K562 (cell line): ENCODE results near the gene RDH13. TPM values are rescaled to one million over a fixed set of nuclear protein-coding genes. Genes with fewer than 3 reads are reported as not detected.

Experiments used
- ARID1B ChIP-seq: fragments of 450-650 bp; IDR thresholded peaks from 2 replicates; pipeline ENCODE4 v1.6.1; 2016; ENCODE audit warnings: antibody characterized with exemption, mild to moderate bottlenecking, inconsistent platforms
- POLR2A ChIP-seq: fragments of 450-650 bp; conservative IDR thresholded peaks from 2 replicates; pipeline ENCODE4 v1.6.1; 2016
- polyA plus RNA-seq, 8 experiments: library from polyadenylated mRNA; depleted of rRNA in 4 of 8; stranded (reverse) in 5 of 8; unstranded in 3 of 8; fragments of >200 nt; fragmentation: Nextera tagmentation in 2 of 8; fragmentation: Illumina TruSeq in 1 of 8; extraction: Ambion mirVana in 2 of 8; extraction: Trizol in 1 of 8; gene quantifications; 2 replicates each; pipeline versions ENCODE4 v1.2.1 to v1.2.3, GENCODE V29; 2011 to 2014; ENCODE audit warnings: inconsistent platforms in 1 of 8, missing spikeins in 1 of 8
- total RNA-seq, 7 experiments: library from RNA; depleted of rRNA in 6 of 7; stranded (reverse); fragments of >200 nt in 6 of 7; fragmentation: Illumina TruSeq in 2 of 7; extraction: Trizol in 2 of 7; gene quantifications; 2 replicates each; pipeline versions ENCODE4 v1.2.1 to v1.2.3, GENCODE V29; 2011 to 2021; ENCODE audit warnings: low replicate concordance in 1 of 7
- TF ChIP-seq, protein P1 (sequence below), 2 experiments: fragments of 450-650 bp in 1 of 2; sonication (generic) in 1 of 2; formaldehyde crosslinking in 1 of 2; IDR thresholded peaks; 2 replicates each; pipeline versions ENCODE4 v1.7.1 to v1.9.0; 2016 to 2022; ENCODE audit warnings: inconsistent platforms in 1 of 2, mild to moderate bottlenecking in 1 of 2, missing genetic modification reagents in 1 of 2

The RDH13 gene
- total and polyA plus RNA-seq, 9 of the 15 experiments (the other 6 are each of a cell fraction or from before 2014, with no cell fraction given) = 7.5 to 70.3 (median 39.5) TPM

DNA sequence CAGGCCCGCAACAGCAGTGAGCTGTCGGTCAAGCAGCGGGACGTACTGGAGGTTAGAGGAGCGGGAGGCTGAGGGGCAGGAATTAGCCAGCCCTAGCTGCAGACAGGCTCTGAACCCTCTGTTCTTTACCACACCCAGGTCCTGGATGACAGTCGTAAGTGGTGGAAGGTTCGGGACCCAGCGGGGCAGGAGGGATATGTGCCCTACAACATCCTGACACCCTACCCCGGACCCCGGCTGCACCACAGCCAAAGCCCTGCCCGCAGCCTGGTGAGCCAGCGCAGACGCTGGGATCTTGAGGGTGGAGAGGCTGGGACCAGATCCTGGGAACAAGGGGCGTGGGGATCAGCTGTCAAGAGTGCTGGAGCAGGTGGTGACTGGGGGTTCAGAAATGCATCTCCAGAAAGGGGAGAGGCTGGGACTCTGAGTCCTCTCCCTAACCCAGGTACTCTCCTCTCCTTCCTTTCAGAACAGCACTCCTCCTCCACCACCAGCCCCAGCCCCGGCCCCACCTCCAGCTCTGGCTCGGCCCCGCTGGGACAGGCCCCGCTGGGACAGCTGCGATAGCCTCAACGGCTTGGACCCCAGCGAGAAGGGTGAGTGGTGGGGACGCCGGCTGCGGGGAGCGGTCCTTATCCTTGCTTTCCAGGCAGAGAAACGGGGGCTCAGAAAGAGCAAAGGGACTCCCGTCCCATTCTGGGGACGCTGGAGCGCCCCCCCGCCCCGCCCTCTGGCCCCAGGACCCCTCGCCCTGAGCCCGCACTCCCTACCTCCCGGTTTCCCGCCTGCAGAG, 23.2 kb upstream of the RDH13 start (continued):
- TF ChIP-seq, protein P1, sequence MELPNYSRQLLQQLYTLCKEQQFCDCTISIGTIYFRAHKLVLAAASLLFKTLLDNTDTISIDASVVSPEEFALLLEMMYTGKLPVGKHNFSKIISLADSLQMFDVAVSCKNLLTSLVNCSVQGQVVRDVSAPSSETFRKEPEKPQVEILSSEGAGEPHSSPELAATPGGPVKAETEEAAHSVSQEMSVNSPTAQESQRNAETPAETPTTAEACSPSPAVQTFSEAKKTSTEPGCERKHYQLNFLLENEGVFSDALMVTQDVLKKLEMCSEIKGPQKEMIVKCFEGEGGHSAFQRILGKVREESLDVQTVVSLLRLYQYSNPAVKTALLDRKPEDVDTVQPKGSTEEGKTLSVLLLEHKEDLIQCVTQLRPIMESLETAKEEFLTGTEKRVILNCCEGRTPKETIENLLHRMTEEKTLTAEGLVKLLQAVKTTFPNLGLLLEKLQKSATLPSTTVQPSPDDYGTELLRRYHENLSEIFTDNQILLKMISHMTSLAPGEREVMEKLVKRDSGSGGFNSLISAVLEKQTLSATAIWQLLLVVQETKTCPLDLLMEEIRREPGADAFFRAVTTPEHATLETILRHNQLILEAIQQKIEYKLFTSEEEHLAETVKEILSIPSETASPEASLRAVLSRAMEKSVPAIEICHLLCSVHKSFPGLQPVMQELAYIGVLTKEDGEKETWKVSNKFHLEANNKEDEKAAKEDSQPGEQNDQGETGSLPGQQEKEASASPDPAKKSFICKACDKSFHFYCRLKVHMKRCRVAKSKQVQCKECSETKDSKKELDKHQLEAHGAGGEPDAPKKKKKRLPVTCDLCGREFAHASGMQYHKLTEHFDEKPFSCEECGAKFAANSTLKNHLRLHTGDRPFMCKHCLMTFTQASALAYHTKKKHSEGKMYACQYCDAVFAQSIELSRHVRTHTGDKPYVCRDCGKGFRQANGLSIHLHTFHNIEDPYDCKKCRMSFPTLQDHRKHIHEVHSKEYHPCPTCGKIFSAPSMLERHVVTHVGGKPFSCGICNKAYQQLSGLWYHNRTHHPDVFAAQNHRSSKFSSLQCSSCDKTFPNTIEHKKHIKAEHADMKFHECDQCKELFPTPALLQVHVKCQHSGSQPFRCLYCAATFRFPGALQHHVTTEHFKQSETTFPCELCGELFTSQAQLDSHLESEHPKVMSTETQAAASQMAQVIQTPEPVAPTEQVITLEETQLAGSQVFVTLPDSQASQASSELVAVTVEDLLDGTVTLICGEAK (IDR thresholded peaks at IDR 0.05) = no peak
- TF ChIP-seq, protein P1 (CRISPR knock-in tag; IDR thresholded peaks at IDR 0.05) = no peak
- TF ChIP-seq POLR2A = peak; percentile 35; the same call in 1 of the 2 replicates
- no peak for TF ChIP-seq ARID1B
